HG03064 (cell line): ENCODE data around the gene UBE2N.
A peak's percentile ranks its signal among the peaks of the same experiment; 100 is the strongest.

Experiments used
- ATAC-seq: cut with Tn5 transposase; IDR thresholded peaks from one replicate; pipeline ENCODE4 v1.9.1; 2021; ENCODE audit warnings: low read depth; ENCODE audit not compliant: unreplicated experiment

Gene UBE2N, protein sequence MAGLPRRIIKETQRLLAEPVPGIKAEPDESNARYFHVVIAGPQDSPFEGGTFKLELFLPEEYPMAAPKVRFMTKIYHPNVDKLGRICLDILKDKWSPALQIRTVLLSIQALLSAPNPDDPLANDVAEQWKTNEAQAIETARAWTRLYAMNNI

DNA sequence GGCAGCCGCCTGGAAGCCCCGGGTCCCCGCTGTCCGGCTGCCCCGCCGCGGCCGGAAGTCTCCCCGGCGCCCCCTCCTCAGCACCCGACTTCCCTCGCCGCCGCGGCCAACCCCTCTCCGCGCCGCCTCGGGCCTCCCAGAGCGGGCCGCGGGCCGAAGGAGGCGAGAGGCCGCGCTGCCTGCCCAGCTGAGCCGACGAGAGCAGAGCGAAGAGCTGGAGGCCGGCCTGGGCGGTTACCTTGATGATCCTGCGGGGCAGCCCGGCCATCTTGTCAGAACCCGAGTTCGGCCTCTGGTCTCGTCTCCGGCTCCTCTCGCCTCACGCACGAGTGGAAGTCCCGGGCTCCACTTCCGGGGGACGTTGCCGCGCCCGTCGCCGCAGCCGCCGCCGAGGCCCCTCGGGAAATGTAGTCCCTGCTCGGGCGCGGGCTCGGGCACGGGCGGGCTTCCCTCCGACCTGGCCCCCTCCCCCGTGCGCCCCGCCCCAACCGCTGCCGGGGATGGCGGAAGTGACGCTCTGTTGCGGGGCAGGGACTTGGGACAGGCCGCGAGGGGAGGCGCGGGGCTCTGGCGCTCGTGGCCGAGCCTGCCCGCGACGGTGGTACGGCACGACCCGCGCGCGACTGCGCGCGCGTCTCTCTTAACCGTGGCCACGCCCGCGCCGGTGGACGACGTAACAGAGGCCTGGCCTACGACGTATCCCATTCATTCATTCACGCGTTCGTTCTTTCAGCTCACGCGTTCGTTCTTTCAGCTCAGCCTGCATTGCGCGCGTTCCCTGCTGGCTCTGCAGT is at the start of gene UBE2N:
Gene UBE2N (minus strand): TSS at position 331 of the 794 bp plus-strand sequence. CDS start 63 bp downstream, at position 268.
- peak; percentile 71 for ATAC-seq

DNA sequence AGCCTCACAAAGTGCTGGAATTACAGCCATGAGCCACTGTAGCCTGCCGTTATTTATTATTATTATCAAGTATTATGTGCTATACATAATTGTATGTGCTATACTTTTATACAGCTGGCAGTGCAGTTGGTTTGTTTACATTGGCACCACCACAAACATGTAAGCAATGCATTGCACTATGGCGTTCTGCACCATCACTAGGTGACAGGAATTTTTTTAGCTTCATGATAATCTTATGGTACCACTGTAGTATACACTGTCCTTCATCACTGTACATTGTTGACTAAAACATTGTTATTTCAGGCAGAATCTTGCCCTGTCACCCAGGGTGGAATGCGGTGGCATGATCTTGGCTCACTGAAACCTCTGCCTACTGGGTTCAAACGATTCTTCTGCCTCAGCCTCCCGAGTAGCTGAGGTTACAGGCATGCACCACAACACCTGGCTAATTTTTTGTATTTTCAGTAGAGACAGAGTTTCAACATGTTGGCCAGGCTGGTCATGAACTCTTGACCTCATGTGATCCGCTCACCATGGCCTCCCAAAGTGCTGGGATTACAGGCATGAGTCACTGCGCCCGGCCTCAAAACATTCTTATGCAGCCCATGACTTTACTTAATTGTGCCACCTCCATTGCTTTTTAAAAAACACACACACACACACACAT is 42.7 kb upstream of the UBE2N start:
- ATAC-seq = no peak

DNA sequence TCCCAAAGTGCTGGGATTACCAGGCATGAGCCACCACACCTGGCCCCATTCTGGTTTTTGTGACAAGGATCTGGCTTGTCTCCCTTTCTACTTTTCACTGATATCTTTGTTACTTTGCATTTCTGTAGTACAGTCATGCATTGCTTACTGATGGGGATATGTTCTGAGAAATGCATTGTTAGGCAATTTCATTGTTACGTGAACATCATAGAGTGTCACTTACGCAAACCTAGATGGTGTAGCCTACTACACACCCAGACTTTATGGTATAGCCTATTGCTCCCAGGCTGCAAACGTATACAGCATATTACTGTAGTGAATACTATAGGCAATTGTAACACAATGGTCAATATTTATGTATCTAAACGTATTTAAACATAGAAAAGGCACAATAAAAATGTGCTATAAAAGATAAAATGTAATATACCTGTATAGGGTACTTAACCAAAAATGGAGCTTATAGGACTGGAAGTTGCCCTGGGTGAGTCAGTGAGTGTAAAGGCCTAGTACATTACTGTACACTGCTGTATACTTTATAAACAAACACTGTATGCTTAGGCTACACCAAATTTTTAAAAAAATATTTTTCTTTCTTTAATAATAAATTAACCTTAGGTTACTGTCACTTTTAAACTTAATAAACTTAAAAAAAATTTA is 41.5 kb upstream of the UBE2N start:
- no peak for ATAC-seq

DNA sequence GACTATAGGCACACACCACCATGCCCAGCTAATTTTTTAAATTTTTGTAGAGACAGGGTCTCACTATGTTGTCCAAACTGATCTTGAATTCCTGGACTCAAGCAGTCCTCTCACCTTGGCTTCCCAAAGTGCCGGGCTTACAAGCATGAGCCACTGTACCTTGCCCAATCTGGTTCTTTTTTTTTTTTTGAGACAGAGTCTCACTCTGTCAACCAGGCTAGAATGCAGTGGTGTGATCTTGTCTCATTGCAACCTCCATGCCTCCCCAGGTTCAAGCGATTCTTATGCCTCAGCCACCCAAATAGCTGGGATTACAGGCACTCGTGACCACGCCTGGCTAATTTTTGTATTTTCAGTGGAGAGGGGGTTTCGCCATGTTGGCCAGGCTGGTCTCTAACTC is 41.0 kb upstream of the UBE2N start:
- no peak for ATAC-seq

GRCh38 chr12:93476555-93476954 is 34.8 kb upstream of the UBE2N start:
- no peak for ATAC-seq

DNA sequence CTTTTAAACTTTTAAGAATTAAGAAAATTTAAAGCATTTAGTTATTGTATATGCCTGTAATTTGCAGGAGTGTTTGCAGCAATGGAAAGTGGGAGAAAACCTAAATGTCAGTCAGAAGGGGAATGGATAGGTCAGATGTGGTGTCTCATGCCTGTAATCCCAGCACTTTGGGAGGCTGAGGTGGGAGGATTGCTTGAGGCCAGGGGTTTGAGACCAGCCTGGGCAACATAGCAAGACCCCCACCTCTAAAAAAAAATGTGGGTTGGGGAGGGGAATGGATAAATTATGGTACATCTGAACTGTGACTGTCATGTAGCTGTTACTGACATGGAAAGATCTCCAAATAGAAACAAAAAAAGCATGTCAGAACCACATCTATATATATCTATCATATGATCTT is 27.6 kb upstream of the UBE2N start:
- ATAC-seq = no peak

- peak; percentile 18 for ATAC-seq
Measured at GRCh38 chr12:93468008-93468371, 26.2 kb upstream of the UBE2N start.

- ATAC-seq = peak; percentile 86
Measured at GRCh38 chr12:93467351-93468007, 25.7 kb upstream of the UBE2N start, which contains the start of gene MRPL42. MRPL42 (plus strand) TSS chr12:93467514; CDS start chr12:93469286, 1,772 bp downstream.

DNA sequence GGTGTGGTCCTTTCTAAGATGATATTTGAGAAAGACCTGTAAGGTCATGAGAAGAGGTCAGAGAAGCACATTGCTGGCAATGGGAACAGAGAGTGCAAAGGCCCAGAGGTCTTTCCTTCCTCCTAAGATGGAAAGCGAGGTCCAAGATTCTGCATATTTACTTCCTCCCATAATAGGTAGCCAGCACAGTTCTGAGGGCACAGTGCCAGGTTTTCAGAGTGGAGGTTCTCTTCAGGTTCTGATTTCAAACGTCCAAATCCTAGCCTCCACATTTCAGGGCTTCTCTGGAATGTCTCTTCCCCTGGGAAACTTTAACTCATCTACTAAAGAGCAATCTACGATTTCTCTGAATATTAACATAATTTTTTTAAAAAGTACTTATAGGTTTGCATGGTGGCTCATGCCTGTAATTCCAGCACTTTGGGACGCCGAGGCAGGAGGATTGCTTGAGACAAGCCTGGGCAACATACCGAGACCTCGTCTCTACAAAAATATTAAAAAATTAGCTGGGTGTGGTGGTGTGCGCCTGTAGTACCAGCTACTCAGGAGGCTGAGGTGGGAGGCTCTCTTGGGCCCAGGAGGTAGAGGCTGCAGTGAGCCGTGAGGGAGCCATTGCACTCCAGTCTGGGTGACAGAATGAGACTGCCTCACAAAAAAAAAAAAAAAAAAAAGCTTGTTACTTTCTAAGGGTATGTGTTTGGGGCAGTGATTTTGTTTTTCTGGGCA is 25.0 kb upstream of the UBE2N start:
- ATAC-seq = no peak

DNA sequence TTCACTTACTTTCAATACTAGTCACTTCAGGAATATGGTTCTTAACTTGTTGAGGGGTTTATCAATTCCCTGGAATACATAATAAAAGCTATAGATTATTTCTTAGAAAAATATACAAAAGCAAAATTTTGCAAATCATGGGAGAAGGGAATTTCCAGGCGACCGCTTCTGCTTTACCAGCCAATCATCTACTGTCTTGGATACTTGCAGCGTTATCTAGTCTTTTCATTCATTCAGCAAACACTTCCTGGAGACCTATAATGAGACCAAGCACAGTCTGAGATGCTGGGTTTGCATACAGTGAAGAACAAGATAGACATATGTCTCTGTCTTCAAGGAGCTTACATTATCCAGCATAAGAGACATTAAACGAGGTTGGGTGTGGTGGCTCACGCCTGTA is 24.1 kb upstream of the UBE2N start:
- no peak for ATAC-seq

- ATAC-seq = no peak
Measured at GRCh38 chr12:93461503-93461902, 19.8 kb upstream of the UBE2N start.

DNA sequence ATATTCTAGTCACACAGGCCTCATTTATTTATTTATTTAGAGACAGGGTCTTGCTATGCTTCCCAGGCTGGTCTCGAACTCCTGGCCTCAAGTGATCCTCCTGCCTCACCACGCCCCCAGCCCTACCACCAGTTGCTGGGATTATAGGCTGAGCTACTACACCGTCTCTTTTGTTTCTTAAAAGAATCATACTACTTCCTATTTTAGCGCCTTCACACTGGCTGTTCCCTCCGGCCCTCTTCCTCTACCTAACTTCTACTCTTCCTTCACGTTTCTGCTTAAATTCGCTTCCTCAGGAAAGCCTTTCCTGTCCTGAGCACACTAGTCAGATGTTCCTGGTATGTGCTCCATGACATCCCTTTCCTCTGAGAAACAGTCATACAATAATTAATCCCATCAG is 19.2 kb upstream of the UBE2N start:
- ATAC-seq = no peak

DNA sequence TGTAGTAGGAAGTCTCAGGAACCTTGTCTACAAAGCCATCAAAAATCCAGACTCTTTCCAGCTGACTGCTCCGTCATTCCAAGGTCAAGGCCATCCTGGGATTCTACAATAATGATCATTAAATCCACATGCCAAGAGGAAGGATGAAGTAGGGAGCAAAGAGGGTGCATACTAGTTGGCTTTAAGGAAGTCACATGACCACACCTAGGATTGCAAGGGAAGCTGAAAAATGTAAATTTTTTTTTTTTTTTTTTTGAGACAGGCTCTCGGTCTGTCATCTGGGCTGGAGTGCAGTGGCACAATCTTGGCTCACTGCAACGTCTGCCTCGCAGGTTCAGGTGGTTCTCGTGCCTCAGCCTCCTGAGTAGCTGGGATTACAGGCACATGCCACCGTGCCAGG is 18.3 kb upstream of the UBE2N start:
- no peak for ATAC-seq

GRCh38 chr12:93459097-93459496 is 17.4 kb upstream of the UBE2N start:
- no peak for ATAC-seq

DNA sequence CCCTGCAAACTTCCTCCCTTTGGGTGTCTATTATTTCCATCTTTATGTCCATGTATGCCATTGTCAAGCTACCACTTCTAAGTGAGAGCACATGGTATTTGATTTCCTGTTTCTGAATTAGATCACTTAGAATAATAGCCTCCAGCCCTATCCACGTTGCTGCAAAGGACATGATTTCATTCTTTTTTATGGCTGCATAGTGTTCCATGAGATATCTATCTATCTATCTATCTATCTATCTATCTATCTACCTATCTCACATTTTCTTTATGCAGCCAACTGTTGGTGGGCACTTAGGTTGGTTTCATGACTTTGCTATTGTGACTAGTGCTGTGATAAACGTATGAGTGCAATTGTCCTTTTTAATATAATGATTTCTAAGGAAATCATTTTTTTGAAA is 14.3 kb upstream of the UBE2N start:
- ATAC-seq = no peak

- no peak for ATAC-seq
Measured at GRCh38 chr12:93453633-93454032, 11.9 kb upstream of the UBE2N start.

DNA sequence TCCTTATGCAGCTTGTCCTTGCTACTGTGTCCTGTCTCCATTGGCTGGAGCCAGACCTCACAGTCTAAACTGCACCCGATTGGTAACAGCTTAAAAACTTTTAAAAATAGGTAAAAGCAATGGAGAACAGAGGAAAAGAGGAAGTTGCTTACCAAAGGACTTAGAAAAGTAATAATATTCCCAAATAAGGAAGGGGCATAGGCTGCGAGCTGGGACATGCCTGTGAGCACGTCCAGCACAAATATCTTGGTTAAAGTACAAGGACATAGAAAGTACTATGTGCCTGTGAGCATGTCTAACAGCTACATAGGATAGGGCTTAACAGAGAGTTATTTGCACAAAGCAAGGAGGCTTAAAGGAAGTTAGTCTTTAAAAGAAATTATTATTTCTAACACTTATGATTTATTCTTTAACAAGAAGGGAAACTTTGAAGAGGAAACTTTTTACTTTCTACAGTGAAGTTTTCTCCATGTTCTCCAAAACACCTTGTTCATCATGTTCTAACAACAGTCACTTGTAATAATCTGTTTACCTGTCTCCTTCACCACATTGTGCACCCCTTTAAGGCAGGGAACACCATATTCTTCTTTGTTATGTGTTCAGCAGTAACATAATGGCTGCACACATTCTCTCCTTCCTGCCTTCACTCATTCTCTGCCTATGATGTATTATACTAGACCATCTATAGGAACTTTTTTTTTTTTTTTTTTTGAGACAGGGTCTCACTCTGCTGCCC is 9.8 kb upstream of the UBE2N start:
- no peak for ATAC-seq

DNA sequence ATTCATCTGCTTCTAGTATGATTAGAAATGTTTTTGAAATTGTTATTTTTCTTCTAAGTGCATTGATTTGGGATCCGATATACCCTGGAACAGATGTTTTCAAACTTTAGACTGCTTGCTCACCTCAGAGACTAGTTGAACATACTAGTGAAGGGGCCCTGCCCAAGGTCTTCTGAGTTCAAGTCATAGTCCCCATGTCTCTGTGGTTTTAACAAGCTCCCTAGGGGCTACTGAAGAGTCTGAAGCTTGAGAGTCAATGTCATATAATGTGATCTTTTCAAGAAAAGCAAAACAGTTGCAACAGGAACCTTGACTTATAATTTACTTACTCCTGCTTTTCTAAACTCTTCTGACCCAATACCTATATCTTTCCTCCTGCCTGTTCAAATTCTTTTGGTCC is 7.5 kb upstream of the UBE2N start:
- peak; percentile 93 for ATAC-seq

- ATAC-seq = no peak
Measured at GRCh38 chr12:93448796-93449195, 7.0 kb upstream of the UBE2N start.
